SKM-1 (cell line): ENCODE measurements around the gene AMOTL2.

Experiments
- DNase-seq: peaks from one replicate; lab custom pipeline; 2025; ENCODE audit not compliant: unreplicated experiment; lab: John Stamatoyannopoulos, UW

Gene AMOTL2

GRCh38 chr3:134336587-134336986 is 37.7 kb downstream of the AMOTL2 start:
- no peak for DNase-seq

- DNase-seq, result no peak
Measured at GRCh38 chr3:134334901-134335280, 39.4 kb downstream of the AMOTL2 start.

GRCh38 chr3:134334231-134334900 is 39.9 kb downstream of the AMOTL2 start:
- no peak for DNase-seq

GRCh38 chr3:134333522-134334181 is 40.6 kb downstream of the AMOTL2 start:
- no peak for DNase-seq

GRCh38 chr3:134332344-134332743 is 41.9 kb downstream of the AMOTL2 start:
- no peak for DNase-seq

GRCh38 chr3:134331811-134332199 is 42.4 kb downstream of the AMOTL2 start:
- no peak for DNase-seq

GRCh38 chr3:134330883-134331810 is 43.1 kb downstream of the AMOTL2 start:
- no peak for DNase-seq

GRCh38 chr3:134328846-134329245 is 45.4 kb downstream of the AMOTL2 start:
- DNase-seq, result no peak

GRCh38 chr3:134328147-134328591 is 46.1 kb downstream of the AMOTL2 start:
- DNase-seq, result no peak

GRCh38 chr3:134327594-134327975 is 46.7 kb downstream of the AMOTL2 start:
- DNase-seq, result no peak

GRCh38 chr3:134326760-134327593 is 47.3 kb downstream of the AMOTL2 start:
- DNase-seq, result no peak

GRCh38 chr3:134326126-134326525 is 48.1 kb downstream of the AMOTL2 start:
- no peak for DNase-seq

- DNase-seq, result no peak
Measured at GRCh38 chr3:134325706-134326105, 48.5 kb downstream of the AMOTL2 start.

GRCh38 chr3:134325061-134325705 is 49.1 kb downstream of the AMOTL2 start:
- no peak for DNase-seq

GRCh38 chr3:134323966-134324962 is 50.0 kb downstream of the AMOTL2 start:
- no peak for DNase-seq

- DNase-seq, result no peak
Measured at GRCh38 chr3:134322286-134322685, 52.0 kb downstream of the AMOTL2 start.

- DNase-seq, result no peak
Measured at GRCh38 chr3:134320749-134321148, 53.5 kb downstream of the AMOTL2 start.

GRCh38 chr3:134319931-134320330 is 54.3 kb downstream of the AMOTL2 start:
- no peak for DNase-seq

GRCh38 chr3:134318166-134318565 is 56.1 kb downstream of the AMOTL2 start:
- DNase-seq, result no peak
